IMR-90 (cell line): Measurements from ENCODE around the gene CCDC181. TPM values are rescaled to one million over a fixed set of nuclear protein-coding genes. Genes with fewer than 3 reads are reported as not detected.

Experiments
- ATAC-seq: fragments of 200-7000 bp; cut with Tn5 transposase; 2 replicates; pipeline ENCODE4 v1.9.1; 2020; ENCODE audit warnings: low read depth, mild to moderate bottlenecking, moderate library complexity
- BruUV-seq: library from RNA; stranded (reverse); fragments of 400-500 nt; replicated peaks from 2 replicates; lab custom pipeline; 2021; lab: Mats Ljungman, UMichigan
- CTCF ChIA-PET: fragments of 300-600 bp; formaldehyde crosslinking; extraction: SDS; loops from one replicate; lab custom pipeline; 2021; ENCODE audit warnings: antibody characterized with exemption; lab: Yijun Ruan, JAX
- POLR2A ChIA-PET: fragments of 300-600 bp; sonication (Branson Sonifier 250); formaldehyde crosslinking; loops from one replicate; lab custom pipeline; 2022; ENCODE audit warnings: antibody characterized with exemption; ENCODE audit not compliant: unreplicated experiment; lab: Charles Lee
- DNase-seq: peaks from one replicate; pipeline ENCODE4 v3.0.0; 2013
- H2AFZ ChIP-seq: replicated peaks from 2 replicates; pipeline ENCODE3; 2013; ENCODE audit warnings: low read length, mild to moderate bottlenecking; ENCODE audit not compliant: poor library complexity
- H2AK5ac ChIP-seq: 2 replicates; pipeline ENCODE4 v1.6.1; 2013; ENCODE audit warnings: low read depth, low read length, inconsistent platforms
- H2AK9ac ChIP-seq: replicated peaks from 2 replicates; pipeline ENCODE3; 2013; ENCODE audit warnings: mild to moderate bottlenecking, low read depth, low read length, moderate library complexity; ENCODE audit not compliant: poor library complexity
- H2BK120ac ChIP-seq: 2 replicates; pipeline ENCODE4 v1.6.1; 2013; ENCODE audit warnings: low read depth, low read length, inconsistent platforms
- H2BK15ac ChIP-seq: 3 replicates; pipeline ENCODE4 v1.6.1; 2013; ENCODE audit warnings: low read depth, low read length, inconsistent platforms
- H2BK20ac ChIP-seq: 2 replicates; pipeline ENCODE4 v1.6.1; 2013; ENCODE audit warnings: low read depth, mild to moderate bottlenecking, inconsistent platforms, low read length, moderate library complexity
- H2BK5ac ChIP-seq: 2 replicates; pipeline ENCODE4 v1.6.1; 2013; ENCODE audit warnings: mild to moderate bottlenecking, low read depth, low read length, inconsistent platforms; ENCODE audit not compliant: poor library complexity, severe bottlenecking
- H3K14ac ChIP-seq: replicated peaks from 2 replicates; pipeline ENCODE4 v1.6.1; 2013; ENCODE audit warnings: low read depth, low read length, inconsistent platforms
- H3K18ac ChIP-seq: 2 replicates; pipeline ENCODE4 v1.6.1; 2013; ENCODE audit warnings: low read depth, low read length, control low read depth
- H3K23ac ChIP-seq: 2 replicates; pipeline ENCODE4 v1.6.1; 2013; ENCODE audit warnings: low read depth, low read length, inconsistent platforms
- H3K27ac ChIP-seq: 2 replicates; pipeline ENCODE4 v1.5.1; 2013; ENCODE audit warnings: mild to moderate bottlenecking, control low read depth, low read length; ENCODE audit not compliant: insufficient read depth
- H3K27me3 ChIP-seq: 2 replicates; pipeline ENCODE4 v1.6.1; 2013; ENCODE audit warnings: low read length; ENCODE audit not compliant: control insufficient read depth, insufficient read depth
- H3K36me3 ChIP-seq: 2 replicates; pipeline ENCODE4 v1.6.1; 2013; ENCODE audit warnings: low read length, mixed read lengths; ENCODE audit not compliant: control insufficient read depth, insufficient read depth
- H3K4ac ChIP-seq: 2 replicates; pipeline ENCODE4 v1.6.1; 2013; ENCODE audit warnings: low read depth, low read length, inconsistent platforms
- H3K4me1 ChIP-seq: 2 replicates; pipeline ENCODE4 v1.6.1; 2013; ENCODE audit warnings: low read length, mixed read lengths; ENCODE audit not compliant: control insufficient read depth, insufficient read depth
- H3K4me2 ChIP-seq: 2 replicates; pipeline ENCODE4 v1.6.1; 2013; ENCODE audit warnings: low read depth, mild to moderate bottlenecking, control low read depth, low read length, moderate library complexity
- H3K4me3 ChIP-seq: 2 replicates; pipeline ENCODE4 v1.5.1; 2013; ENCODE audit warnings: low read depth, mild to moderate bottlenecking, control low read depth, low read length, moderate library complexity; ENCODE audit not compliant: insufficient read depth
- H3K56ac ChIP-seq: 2 replicates; pipeline ENCODE4 v1.6.1; 2013; ENCODE audit warnings: low read length, inconsistent platforms; ENCODE audit not compliant: insufficient read depth; ENCODE audit errors: extremely low read depth
- H3K79me1 ChIP-seq, 2 experiments: 2 replicates each; pipeline ENCODE4 v1.6.1; 2013; ENCODE audit warnings: low read length in 2 of 2, inconsistent platforms in 1 of 2, low read depth in 1 of 2
- H3K9ac ChIP-seq: 2 replicates; pipeline ENCODE4 v1.6.1; 2013; ENCODE audit warnings: low read depth, low read length, control low read depth
- H3K9me1 ChIP-seq: 2 replicates; pipeline ENCODE4 v1.6.1; 2013; ENCODE audit warnings: low read length, inconsistent platforms; ENCODE audit not compliant: insufficient read depth
- H3K9me3 ChIP-seq: 2 replicates; pipeline ENCODE4 v1.6.1; 2013; ENCODE audit warnings: low read length; ENCODE audit not compliant: control insufficient read depth, insufficient read depth
- H4K20me1 ChIP-seq: 2 replicates; pipeline ENCODE4 v1.6.1; 2013; ENCODE audit warnings: low read length, inconsistent platforms; ENCODE audit not compliant: insufficient read depth
- H4K5ac ChIP-seq: 2 replicates; pipeline ENCODE4 v1.6.1; 2013; ENCODE audit warnings: mild to moderate bottlenecking, low read depth, low read length, control low read depth
- H4K8ac ChIP-seq, 2 experiments: 2 replicates each; pipeline ENCODE4 v1.6.1; 2013; ENCODE audit warnings: low read depth in 2 of 2, low read length in 2 of 2, control low read depth in 1 of 2, inconsistent platforms in 1 of 2
- H4K91ac ChIP-seq: 2 replicates; pipeline ENCODE4 v1.6.1; 2013; ENCODE audit warnings: low read depth, low read length, inconsistent platforms; ENCODE audit not compliant: insufficient read depth
- BHLHE40 ChIP-seq: fragments of 150-350 bp; IDR thresholded peaks from 2 replicates; pipeline ENCODE4 v1.6.1; 2016; ENCODE audit warnings: mild to moderate bottlenecking, low read depth, low read length
- CEBPB ChIP-seq: IDR thresholded peaks from 2 replicates; pipeline ENCODE4 v1.6.1; 2012; ENCODE audit warnings: low read depth, low read length, improper control_type of control experiment
- FOS ChIP-seq: fragments of 150-350 bp; IDR thresholded peaks from 2 replicates; pipeline ENCODE4 v1.6.1; 2016; ENCODE audit warnings: low read depth, low read length
- MAFK ChIP-seq: IDR thresholded peaks from 2 replicates; pipeline ENCODE4 v1.6.1; 2012; ENCODE audit warnings: low read depth, low read length, improper control_type of control experiment
- MXI1 ChIP-seq: IDR thresholded peaks from 2 replicates; pipeline ENCODE4 v1.6.1; 2012; ENCODE audit warnings: low read depth, mild to moderate bottlenecking, low read length, moderate library complexity, borderline replicate concordance
- NFE2L2 ChIP-seq: fragments of 150-350 bp; IDR thresholded peaks from 2 replicates; pipeline ENCODE4 v1.6.1; 2016; ENCODE audit warnings: low read depth, mild to moderate bottlenecking, low read length
- POLR2A ChIP-seq: IDR thresholded peaks from 2 replicates; pipeline ENCODE4 v1.6.1; 2012; ENCODE audit warnings: mild to moderate bottlenecking, low read depth, low read length
- RFX5 ChIP-seq: IDR thresholded peaks from 2 replicates; pipeline ENCODE4 v1.8.0; 2012; ENCODE audit warnings: low read depth, mild to moderate bottlenecking, low read length, moderate library complexity
- WGBS, 2 experiments: methylation state at CpG; one replicate each; pipeline versions ENCODE4 v1.1.5 to v1.1.7; 2013; ENCODE audit warnings: missing lambda C conversion rate in 2 of 2; ENCODE audit not compliant: insufficient read length in 1 of 2; ENCODE audit errors: extremely low coverage in 2 of 2; 5-methylcytosine and 5-hydroxymethylcytosine counted together
- dilution Hi-C: fragments of 300-500 bp; cut with HindIII; formaldehyde crosslinking; loops from one replicate; pipeline ENCODE4 v1.14.3; 2018; ENCODE audit warnings: low sequenced_read_pairs; ENCODE audit not compliant: unreplicated experiment
- in situ Hi-C: fragments of 300-500 bp; cut with MboI; formaldehyde crosslinking; loops from 3 replicates; pipeline ENCODE4 v1.14.3; 2019; ENCODE audit warnings: low sequenced_read_pairs, inconsistent platforms, mixed read lengths
- intact Hi-C: fragments of 100-400 bp; cut with micrococcal nuclease; formaldehyde crosslinking; loops from 2 replicates; pipeline ENCODE4 v1.10.0; 2022
- polyA plus RNA-seq, 3 experiments: library from polyadenylated mRNA; depleted of rRNA; stranded (reverse); fragments of >200 nt; gene quantifications; 2 replicates each; pipeline ENCODE4 v1.2.3, GENCODE V29; 2012; ENCODE audit warnings: low replicate concordance in 1 of 3
- total RNA-seq: library from RNA; depleted of rRNA; stranded (reverse); fragments of >200 nt; gene quantifications from 2 replicates; pipeline ENCODE4 v1.2.3, GENCODE V29; 2012
- TF ChIP-seq, protein P1 (sequence below): fragments of 150-350 bp; IDR thresholded peaks from 2 replicates; pipeline ENCODE4 v1.6.1; 2016; ENCODE audit warnings: low read depth, mild to moderate bottlenecking, low read length, moderate library complexity, borderline replicate concordance
- TF ChIP-seq, protein P2 (sequence below): conservative IDR thresholded peaks from 2 replicates; pipeline ENCODE4 v1.5.1; 2012; ENCODE audit warnings: mild to moderate bottlenecking, low read depth, low read length, improper control_type of control experiment
- TF ChIP-seq, protein P3 (sequence below): fragments of 150-350 bp; IDR thresholded peaks from 2 replicates; pipeline ENCODE4 v1.6.1; 2017; ENCODE audit warnings: mild to moderate bottlenecking, antibody characterized with exemption, low read length, low read depth

The CCDC181 gene
- total and polyA plus RNA-seq, 2 of the 4 experiments (the other 2 are of a cell fraction): 0.03 TPM; not detected in 1

DNA sequence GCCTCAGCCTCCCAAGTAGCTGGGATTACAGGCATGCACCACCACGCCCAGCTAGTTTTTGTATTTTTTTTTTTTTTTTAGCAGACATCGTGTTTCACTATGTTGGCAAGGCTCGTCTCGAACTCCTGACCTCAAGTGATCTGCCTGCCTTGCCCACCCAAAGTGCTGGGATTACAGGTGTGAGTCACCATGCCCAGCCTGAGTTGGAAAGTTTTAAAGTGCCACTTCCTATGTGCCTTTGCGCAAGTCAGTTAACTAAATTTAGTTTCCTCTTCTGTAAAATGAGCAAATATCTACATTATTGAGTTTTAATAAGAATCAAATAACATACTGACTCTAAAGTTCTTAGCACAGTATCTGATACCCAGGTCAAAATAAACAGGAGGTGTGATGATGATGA is 46.1 kb upstream of the CCDC181 start:
- Histone ChIP-seq H3K36me3 (peaks cover 7% of the 10 kb centered on the region), H2BK20ac (no peak overlapping the region), H2AK5ac (no peak overlapping the region), H3K4me1 (no peaks in the 10 kb centered on the region), H3K9me1 (no peaks in the 10 kb centered on the region), H3K14ac (no peak overlapping the region), H3K4me2 (no peak overlapping the region), H2BK5ac (no peak overlapping the region), H3K79me1 (peaks cover 7 to 9% of the 10 kb centered on the region in 2 experiments; a peak in 3 of 4 replicates), H3K4ac (no peak overlapping the region), H3K23ac (no peak overlapping the region), H3K27ac (no peak overlapping the region), H2AFZ (no peak overlapping the region), H2AK9ac (no peak overlapping the region), H3K4me3 (no peak overlapping the region), H3K27me3 (no peaks in the 10 kb centered on the region), H4K20me1 (no peaks in the 10 kb centered on the region), H4K5ac (no peak overlapping the region), H3K9ac (no peak overlapping the region), H3K56ac (no peak overlapping the region), H3K18ac (no peak overlapping the region), H4K8ac (no peak overlapping the region), H3K9me3 (no peaks in the 10 kb centered on the region), H4K91ac (no peak overlapping the region), H2BK15ac (no peak overlapping the region), H2BK120ac (no peak overlapping the region)
- TF ChIP-seq FOS (no peak), NFE2L2 (no peak), CEBPB (no peak), MXI1 (no peak), BHLHE40 (no peak), MAFK (no peak), RFX5 (no peak), POLR2A (no peak)
- TF ChIP-seq, protein P1, sequence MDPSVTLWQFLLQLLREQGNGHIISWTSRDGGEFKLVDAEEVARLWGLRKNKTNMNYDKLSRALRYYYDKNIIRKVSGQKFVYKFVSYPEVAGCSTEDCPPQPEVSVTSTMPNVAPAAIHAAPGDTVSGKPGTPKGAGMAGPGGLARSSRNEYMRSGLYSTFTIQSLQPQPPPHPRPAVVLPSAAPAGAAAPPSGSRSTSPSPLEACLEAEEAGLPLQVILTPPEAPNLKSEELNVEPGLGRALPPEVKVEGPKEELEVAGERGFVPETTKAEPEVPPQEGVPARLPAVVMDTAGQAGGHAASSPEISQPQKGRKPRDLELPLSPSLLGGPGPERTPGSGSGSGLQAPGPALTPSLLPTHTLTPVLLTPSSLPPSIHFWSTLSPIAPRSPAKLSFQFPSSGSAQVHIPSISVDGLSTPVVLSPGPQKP: no peak
- TF ChIP-seq, protein P2, sequence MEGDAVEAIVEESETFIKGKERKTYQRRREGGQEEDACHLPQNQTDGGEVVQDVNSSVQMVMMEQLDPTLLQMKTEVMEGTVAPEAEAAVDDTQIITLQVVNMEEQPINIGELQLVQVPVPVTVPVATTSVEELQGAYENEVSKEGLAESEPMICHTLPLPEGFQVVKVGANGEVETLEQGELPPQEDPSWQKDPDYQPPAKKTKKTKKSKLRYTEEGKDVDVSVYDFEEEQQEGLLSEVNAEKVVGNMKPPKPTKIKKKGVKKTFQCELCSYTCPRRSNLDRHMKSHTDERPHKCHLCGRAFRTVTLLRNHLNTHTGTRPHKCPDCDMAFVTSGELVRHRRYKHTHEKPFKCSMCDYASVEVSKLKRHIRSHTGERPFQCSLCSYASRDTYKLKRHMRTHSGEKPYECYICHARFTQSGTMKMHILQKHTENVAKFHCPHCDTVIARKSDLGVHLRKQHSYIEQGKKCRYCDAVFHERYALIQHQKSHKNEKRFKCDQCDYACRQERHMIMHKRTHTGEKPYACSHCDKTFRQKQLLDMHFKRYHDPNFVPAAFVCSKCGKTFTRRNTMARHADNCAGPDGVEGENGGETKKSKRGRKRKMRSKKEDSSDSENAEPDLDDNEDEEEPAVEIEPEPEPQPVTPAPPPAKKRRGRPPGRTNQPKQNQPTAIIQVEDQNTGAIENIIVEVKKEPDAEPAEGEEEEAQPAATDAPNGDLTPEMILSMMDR: no peak
- TF ChIP-seq, protein P3, sequence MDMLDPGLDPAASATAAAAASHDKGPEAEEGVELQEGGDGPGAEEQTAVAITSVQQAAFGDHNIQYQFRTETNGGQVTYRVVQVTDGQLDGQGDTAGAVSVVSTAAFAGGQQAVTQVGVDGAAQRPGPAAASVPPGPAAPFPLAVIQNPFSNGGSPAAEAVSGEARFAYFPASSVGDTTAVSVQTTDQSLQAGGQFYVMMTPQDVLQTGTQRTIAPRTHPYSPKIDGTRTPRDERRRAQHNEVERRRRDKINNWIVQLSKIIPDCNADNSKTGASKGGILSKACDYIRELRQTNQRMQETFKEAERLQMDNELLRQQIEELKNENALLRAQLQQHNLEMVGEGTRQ: no peak
- BruUV-seq: no TSS peak
- in situ Hi-C loops (no loop called here), dilution Hi-C loops (no loop called here), intact Hi-C loops (no loop called here)
- POLR2A ChIA-PET: no interaction called here
- DNase-seq (no peak), ATAC-seq (no peak)
- CTCF ChIA-PET: no interaction called here
- no CpG with 5 or more reads among the region's 5 CpGs for WGBS, 2 experiments
